IPS-20b (cell line): ENCODE data around the gene MAML1.

ENCODE experiments used
- H3K27ac ChIP-seq: one replicate; pipeline ENCODE4 v1.5.1; 2013; ENCODE audit warnings: low read length
- H3K27me3 ChIP-seq: 2 replicates; pipeline ENCODE4 v1.6.1; 2013; ENCODE audit warnings: mild to moderate bottlenecking, low read length, inconsistent platforms; ENCODE audit not compliant: insufficient read depth
- H3K36me3 ChIP-seq: 2 replicates; pipeline ENCODE4 v1.6.1; 2013; ENCODE audit warnings: low read depth, mild to moderate bottlenecking, inconsistent platforms, low read length, moderate library complexity; ENCODE audit not compliant: insufficient read depth
- H3K4me1 ChIP-seq: 2 replicates; pipeline ENCODE4 v1.6.1; 2013; ENCODE audit warnings: mild to moderate bottlenecking, control low read depth, inconsistent platforms, low read length, moderate library complexity; ENCODE audit not compliant: insufficient read depth
- H3K4me3 ChIP-seq: 2 replicates; pipeline ENCODE4 v1.5.1; 2013; ENCODE audit warnings: mild to moderate bottlenecking, low read length, inconsistent platforms
- H3K9ac ChIP-seq: 2 replicates; pipeline ENCODE4 v1.6.1; 2013; ENCODE audit warnings: low read depth, mild to moderate bottlenecking, inconsistent platforms, low read length, moderate library complexity
- H3K9me3 ChIP-seq: 2 replicates; pipeline ENCODE4 v1.6.1; 2013; ENCODE audit warnings: mild to moderate bottlenecking, low read depth, low read length, inconsistent platforms; ENCODE audit not compliant: insufficient read depth

MAML1 gene

DNA sequence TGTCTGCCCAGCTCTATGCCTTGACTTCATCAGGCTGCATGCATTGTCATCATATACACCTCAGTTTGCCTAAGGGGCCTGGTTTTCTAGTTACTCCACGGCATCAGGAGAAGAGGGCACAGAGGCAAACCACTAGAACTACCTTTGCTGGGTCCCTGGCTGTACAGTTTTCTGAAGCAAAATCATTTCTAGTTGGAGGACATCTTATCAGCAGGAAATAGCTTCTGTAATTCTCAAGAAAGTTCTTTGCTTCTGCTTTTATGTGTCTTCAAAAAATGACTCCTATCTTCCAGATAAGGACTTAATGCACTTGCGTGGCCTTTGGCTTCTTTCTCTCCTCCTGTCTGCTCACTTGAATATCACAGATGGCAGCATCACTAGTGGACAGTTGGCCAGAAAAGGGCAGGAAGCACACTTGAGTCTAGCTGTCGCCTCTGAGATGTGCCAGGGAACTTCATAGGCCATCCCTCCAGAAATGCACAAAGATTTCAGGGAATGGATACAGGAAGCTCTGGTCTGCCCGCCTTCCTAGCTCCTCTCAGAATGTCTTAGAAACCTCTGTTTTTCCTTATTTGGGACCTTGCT is 38.8 kb downstream of the MAML1 start:
- peaks cover 98% of the 10 kb centered on the region for H3K36me3 ChIP-seq

DNA sequence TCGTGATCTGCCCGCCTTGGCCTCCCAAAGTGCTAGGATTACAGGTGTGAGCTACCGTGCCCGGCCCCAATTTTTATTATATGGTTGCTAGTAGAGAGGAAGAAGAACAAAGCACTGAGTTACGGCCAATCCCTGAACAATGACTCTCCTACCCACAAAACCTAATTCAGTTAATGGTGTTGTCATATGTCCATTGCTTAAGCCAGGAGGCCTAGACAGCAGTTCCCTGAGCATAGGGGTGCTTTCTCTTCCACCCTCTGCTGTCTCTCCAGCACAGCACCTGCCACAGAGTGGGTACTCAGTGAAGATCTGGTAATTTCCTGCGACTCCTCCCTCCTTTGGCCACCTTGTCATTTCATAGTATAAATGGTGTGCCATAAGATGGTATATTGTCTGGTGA is 39.7 kb downstream of the MAML1 start:
- Histone ChIP-seq H3K4me3 (no peak overlapping the region), H3K36me3 (peaks cover 96% of the 10 kb centered on the region), H3K9me3 (no peaks in the 10 kb centered on the region)

More for the DNA sequence above, 38.8 kb downstream of the MAML1 start:
- Histone ChIP-seq H3K27me3 (no peaks in the 10 kb centered on the region), H3K9ac (no peak overlapping the region), H3K4me1 (no peaks in the 10 kb centered on the region), H3K27ac (no peak overlapping the region), H3K9me3 (no peaks in the 10 kb centered on the region), H3K4me3 (no peak overlapping the region)

DNA sequence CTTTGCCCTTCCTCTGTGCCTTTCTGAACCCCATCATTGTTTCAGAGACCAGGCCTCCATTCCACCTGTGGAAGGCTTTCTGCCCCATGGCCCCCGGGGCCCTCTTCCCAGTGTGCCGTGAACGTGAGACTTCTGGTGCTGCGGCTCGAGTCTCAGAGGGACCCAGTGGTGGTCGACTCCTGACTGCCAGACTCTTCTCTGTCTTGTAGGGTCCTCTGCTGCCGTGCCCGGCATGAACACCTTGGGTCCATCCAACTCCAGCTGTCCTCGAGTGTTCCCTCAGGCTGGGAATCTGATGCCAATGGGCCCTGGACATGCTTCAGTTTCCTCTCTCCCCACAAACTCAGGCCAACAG is 41.0 kb downstream of the MAML1 start:
- Histone ChIP-seq H3K4me3 (no peak overlapping the region), H3K27me3 (no peaks in the 10 kb centered on the region), H3K36me3 (peaks cover 97% of the 10 kb centered on the region), H3K9ac (no peak overlapping the region), H3K27ac (no peak overlapping the region), H3K9me3 (no peaks in the 10 kb centered on the region), H3K4me1 (no peaks in the 10 kb centered on the region)

More for the DNA sequence above, 39.7 kb downstream of the MAML1 start:
- Histone ChIP-seq H3K27me3 (no peaks in the 10 kb centered on the region), H3K4me1 (no peaks in the 10 kb centered on the region), H3K9ac (no peak overlapping the region), H3K27ac (no peak overlapping the region)

DNA sequence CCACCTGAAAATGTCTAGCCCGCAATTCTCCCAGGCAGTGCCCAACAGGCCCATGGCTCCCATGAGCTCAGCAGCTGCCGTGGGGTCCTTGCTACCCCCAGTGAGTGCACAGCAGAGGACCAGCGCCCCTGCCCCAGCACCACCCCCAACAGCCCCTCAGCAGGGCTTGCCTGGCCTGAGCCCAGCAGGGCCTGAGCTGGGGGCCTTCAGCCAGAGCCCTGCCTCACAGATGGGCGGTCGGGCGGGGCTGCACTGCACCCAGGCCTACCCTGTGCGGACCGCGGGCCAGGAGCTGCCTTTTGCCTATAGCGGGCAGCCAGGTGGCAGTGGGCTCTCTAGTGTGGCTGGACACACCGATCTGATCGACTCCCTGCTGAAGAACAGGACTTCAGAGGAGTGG is 41.8 kb downstream of the MAML1 start:
- H3K4me3 ChIP-seq: no peak overlapping the region
- H3K4me1 ChIP-seq: no peaks in the 10 kb centered on the region
- no peak overlapping the region for H3K27ac ChIP-seq
- peaks cover 97% of the 10 kb centered on the region for H3K36me3 ChIP-seq
- H3K27me3 ChIP-seq: no peaks in the 10 kb centered on the region
- H3K9ac ChIP-seq: no peak overlapping the region
- no peaks in the 10 kb centered on the region for H3K9me3 ChIP-seq

DNA sequence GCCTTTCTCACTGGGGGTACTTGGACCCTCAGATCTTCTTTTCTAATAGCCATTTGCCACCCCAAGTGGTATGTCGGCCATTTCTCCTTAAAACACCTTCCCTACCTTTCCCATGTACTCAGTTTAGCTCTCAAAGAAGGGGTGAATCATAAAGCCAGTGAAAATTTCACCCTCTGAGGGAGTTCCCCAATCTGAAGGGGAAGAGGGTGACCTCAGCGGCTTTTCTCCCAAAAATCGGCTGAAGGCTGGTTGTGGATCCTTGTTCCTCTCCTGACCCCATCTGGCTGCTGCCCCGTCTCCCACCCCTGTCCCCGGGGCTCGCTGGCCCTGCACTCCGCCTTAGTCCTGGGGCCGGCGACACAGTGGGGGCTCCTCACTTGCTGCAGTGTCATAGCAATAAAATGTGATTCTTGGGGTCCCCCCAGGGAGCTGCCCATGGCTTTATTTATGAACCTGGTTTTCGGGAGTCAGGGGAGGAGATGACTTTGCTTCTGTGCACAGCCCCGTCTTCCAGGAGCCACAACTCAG is 43.9 kb downstream of the MAML1 start:
- H3K36me3 ChIP-seq: peaks cover 85% of the 10 kb centered on the region

DNA sequence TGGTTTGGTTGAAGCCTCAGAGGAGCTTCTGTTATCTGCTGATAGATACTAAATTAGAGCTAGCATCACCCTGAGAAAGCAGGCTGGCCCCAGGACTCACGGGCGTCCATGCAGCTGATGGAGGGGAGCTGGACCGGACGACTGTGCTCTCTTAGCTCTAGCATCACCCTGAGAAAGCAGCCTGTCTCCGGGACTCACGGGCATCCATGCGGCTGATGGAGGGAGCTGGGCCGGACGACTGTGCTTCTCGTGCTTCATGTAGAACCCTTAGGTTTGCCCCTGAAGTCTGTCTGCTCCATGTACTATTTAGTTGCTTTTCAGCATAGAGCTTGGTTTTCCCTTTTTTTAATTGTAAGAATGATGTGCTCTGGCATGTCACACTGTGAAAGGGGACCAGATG is 44.8 kb downstream of the MAML1 start:
- Histone ChIP-seq H3K36me3 (peaks cover 75% of the 10 kb centered on the region), H3K4me3 (no peak overlapping the region), H3K27ac (no peak overlapping the region), H3K27me3 (no peaks in the 10 kb centered on the region), H3K9me3 (no peaks in the 10 kb centered on the region), H3K9ac (no peak overlapping the region), H3K4me1 (no peaks in the 10 kb centered on the region)

More for the DNA sequence above, 43.9 kb downstream of the MAML1 start:
- Histone ChIP-seq H3K27ac (no peak overlapping the region), H3K9me3 (no peaks in the 10 kb centered on the region), H3K4me3 (no peak overlapping the region), H3K27me3 (no peaks in the 10 kb centered on the region), H3K4me1 (no peaks in the 10 kb centered on the region), H3K9ac (no peak overlapping the region)

DNA sequence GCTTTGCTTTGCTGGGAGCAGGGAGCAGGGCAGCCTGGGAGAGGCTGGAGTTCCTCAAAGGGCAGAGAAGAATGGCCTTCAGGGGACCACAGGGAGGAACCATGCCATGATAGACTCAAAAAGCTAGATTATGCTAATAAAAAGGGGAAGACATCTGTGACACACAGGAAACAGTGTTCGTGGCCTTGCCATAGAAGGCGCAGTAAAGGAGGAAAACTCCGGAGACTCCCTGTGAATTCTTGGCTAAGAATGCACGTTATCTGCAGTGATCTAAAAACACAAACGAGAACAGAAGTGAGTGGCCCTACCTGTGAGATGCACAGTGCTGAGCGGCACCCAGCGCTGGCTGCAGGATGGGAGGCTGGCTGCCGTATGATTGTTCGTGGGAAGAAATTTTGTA is 45.3 kb downstream of the MAML1 start:
- H3K4me1 ChIP-seq: no peaks in the 10 kb centered on the region
- no peak overlapping the region for H3K27ac ChIP-seq
- no peaks in the 10 kb centered on the region for H3K27me3 ChIP-seq
- no peak overlapping the region for H3K9ac ChIP-seq
- no peak overlapping the region for H3K4me3 ChIP-seq
- peaks cover 72% of the 10 kb centered on the region for H3K36me3 ChIP-seq
- H3K9me3 ChIP-seq: no peaks in the 10 kb centered on the region

DNA sequence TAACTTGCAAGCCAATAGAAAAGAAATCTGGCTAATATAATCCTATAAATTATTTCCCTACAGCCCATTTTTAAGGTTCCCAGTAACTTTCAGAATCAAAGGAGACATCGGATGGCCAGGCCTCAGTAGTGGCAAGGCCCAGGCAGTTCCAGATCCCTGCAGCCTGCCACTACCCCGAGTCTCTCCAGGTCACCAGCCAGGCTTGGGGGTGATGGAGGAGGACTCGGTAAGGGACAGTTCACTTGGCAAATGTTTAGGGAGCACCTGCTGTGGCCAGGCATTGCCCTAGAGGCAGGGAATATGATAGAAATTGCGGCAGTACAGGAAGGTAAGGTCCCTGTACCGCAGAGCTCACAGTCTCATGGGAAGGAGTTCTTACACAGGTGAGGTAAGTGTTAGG is 46.0 kb downstream of the MAML1 start:
- no peaks in the 10 kb centered on the region for H3K4me1 ChIP-seq
- H3K27ac ChIP-seq: no peak overlapping the region
- H3K27me3 ChIP-seq: no peaks in the 10 kb centered on the region
- no peak overlapping the region for H3K9ac ChIP-seq
- H3K9me3 ChIP-seq: no peaks in the 10 kb centered on the region
- H3K4me3 ChIP-seq: no peak overlapping the region
- peaks cover 66% of the 10 kb centered on the region for H3K36me3 ChIP-seq

DNA sequence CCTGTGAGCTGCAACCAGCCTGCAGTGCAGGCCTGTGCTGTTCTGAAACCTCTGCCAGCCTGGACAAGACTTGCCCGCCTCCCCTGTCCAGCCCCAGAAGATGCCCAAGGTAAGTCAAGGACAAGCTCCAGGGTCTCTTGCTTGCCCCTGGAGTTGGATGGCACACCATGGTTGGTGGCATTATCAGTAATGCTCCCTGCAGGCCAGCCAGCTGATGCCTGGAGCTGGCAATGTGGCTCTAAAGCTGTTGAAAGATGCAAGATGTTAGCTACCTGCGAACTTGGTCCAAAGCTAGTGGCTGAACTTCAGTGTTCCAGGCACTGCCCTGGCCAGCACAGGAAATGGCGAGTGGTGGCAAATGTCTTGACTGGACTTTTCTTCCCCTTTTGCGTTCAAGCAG is 47.2 kb downstream of the MAML1 start:
- H3K4me3 ChIP-seq: no peak overlapping the region
- no peaks in the 10 kb centered on the region for H3K9me3 ChIP-seq
- peaks cover 53% of the 10 kb centered on the region for H3K36me3 ChIP-seq
- no peak overlapping the region for H3K9ac ChIP-seq
- no peak overlapping the region for H3K27ac ChIP-seq
- no peaks in the 10 kb centered on the region for H3K27me3 ChIP-seq
- H3K4me1 ChIP-seq: no peaks in the 10 kb centered on the region

DNA sequence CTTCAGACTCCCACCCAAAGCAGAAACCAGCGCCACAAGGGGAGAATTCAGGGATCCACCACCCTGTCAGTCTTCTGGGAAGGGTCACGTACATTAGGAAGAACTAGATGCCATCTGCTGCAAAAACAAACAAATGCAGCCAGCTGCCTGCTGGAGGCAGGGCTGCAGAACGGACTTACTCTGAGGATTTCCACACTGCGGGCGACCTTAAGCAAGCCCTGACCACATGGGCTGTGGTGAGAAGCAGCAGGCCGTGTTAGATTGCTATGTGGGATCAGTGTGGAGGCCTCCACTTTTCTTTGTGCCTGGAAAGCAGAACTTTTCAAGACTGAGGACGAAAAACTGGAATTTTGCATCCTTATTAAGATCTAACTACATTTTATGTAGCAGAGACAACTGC is 47.7 kb downstream of the MAML1 start:
- Histone ChIP-seq H3K9ac (no peak overlapping the region), H3K4me3 (no peak overlapping the region), H3K9me3 (no peaks in the 10 kb centered on the region), H3K27ac (no peak overlapping the region), H3K36me3 (peaks cover 48% of the 10 kb centered on the region), H3K4me1 (no peaks in the 10 kb centered on the region), H3K27me3 (no peaks in the 10 kb centered on the region)

DNA sequence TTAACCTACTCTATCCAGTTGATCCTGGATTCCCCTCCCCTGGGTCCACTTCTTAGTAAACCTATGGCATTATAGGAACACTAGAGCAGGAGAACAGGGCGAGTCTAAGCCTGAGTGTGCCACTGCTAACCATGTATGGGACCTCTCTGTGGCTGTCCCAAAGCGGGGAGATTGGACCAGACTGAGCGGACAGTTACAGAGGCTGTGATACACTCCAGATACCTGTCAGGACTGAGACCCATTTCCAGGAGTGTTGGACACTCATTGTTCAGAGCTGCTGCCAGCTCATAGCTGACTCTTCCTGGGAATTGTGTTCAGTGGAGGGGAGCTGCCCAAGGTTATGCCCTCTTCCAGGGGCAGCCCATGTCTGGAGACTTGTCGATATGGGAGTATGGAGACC is 49.2 kb downstream of the MAML1 start:
- Histone ChIP-seq H3K4me1 (no peaks in the 10 kb centered on the region), H3K4me3 (no peak overlapping the region), H3K27ac (no peak overlapping the region), H3K36me3 (peaks cover 33% of the 10 kb centered on the region), H3K27me3 (no peaks in the 10 kb centered on the region), H3K9me3 (no peaks in the 10 kb centered on the region), H3K9ac (no peak overlapping the region)

DNA sequence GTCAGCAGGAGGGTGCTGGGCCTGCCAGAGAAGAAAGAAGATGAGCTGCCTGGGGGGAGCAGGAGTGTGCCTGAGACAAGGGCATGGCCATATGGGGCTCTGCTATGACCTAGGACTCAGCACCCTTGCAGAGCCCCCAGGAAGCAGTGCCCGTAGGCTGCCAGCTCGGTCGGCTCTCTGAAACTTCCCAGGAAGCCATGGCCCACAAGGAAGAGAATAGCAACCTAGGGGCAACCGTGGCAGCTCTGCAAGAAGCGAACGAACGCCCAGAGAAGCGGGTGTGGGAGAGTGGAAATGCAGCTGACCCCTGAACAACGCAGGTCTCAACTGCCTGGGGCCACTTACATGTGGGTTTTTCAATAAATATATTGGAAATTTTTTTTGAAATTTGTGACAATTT is 50.5 kb downstream of the MAML1 start:
- H3K36me3 ChIP-seq: peaks cover 22% of the 10 kb centered on the region
- no peaks in the 10 kb centered on the region for H3K27me3 ChIP-seq
- H3K9ac ChIP-seq: no peak overlapping the region
- no peak overlapping the region for H3K27ac ChIP-seq
- no peak overlapping the region for H3K4me3 ChIP-seq
- no peaks in the 10 kb centered on the region for H3K4me1 ChIP-seq
- H3K9me3 ChIP-seq: no peaks in the 10 kb centered on the region
